H9 (cell line): ENCODE measurements around the gene DISC1. TPM values are rescaled to one million over a fixed set of nuclear protein-coding genes. Genes with fewer than 3 reads are reported as not detected.
A peak's percentile ranks its signal among the peaks of the same experiment; 100 is the strongest.

Experiments
- DNase-seq: peaks from one replicate; pipeline ENCODE4 v3.0.0-alpha.2; 2017
- H2AFZ ChIP-seq: one replicate; pipeline ENCODE4 v1.6.1; 2013; ENCODE audit warnings: mild to moderate bottlenecking, low read length, control low read depth, moderate library complexity
- H2AK5ac ChIP-seq: 2 replicates; pipeline ENCODE4 v1.6.1; 2013; ENCODE audit warnings: low read length, control low read depth, mixed read lengths; ENCODE audit not compliant: insufficient read length
- H2BK120ac ChIP-seq: one replicate; pipeline ENCODE4 v1.6.1; 2013; ENCODE audit warnings: low read depth, mild to moderate bottlenecking, low read length, control low read depth, inconsistent platforms; ENCODE audit not compliant: poor library complexity, severe bottlenecking
- H2BK12ac ChIP-seq: 2 replicates; pipeline ENCODE4 v1.6.1; 2013; ENCODE audit warnings: low read length, control low read depth, mixed read lengths, low read depth; ENCODE audit not compliant: insufficient read length
- H2BK15ac ChIP-seq: 2 replicates; pipeline ENCODE4 v1.6.1; 2013; ENCODE audit warnings: low read depth, low read length, control low read depth
- H2BK20ac ChIP-seq: one replicate; pipeline ENCODE4 v1.6.1; 2013; ENCODE audit warnings: low read depth, mild to moderate bottlenecking, low read length, control low read depth, inconsistent platforms; ENCODE audit not compliant: poor library complexity, severe bottlenecking
- H2BK5ac ChIP-seq: 2 replicates; pipeline ENCODE4 v1.6.1; 2013; ENCODE audit warnings: low read length, control low read depth, mixed read lengths; ENCODE audit not compliant: insufficient read length
- H3K14ac ChIP-seq: 2 replicates; pipeline ENCODE4 v1.6.1; 2013; ENCODE audit warnings: low read length, control low read depth; ENCODE audit not compliant: insufficient read depth
- H3K18ac ChIP-seq: 2 replicates; pipeline ENCODE4 v1.6.1; 2013; ENCODE audit warnings: low read depth, mild to moderate bottlenecking, mixed read lengths, low read length, control low read depth; ENCODE audit not compliant: insufficient read length
- H3K23ac ChIP-seq: 2 replicates; pipeline ENCODE4 v1.6.1; 2013; ENCODE audit warnings: low read length, control low read depth, mixed read lengths, low read depth; ENCODE audit not compliant: insufficient read length
- H3K23me2 ChIP-seq: 2 replicates; pipeline ENCODE4 v1.6.1; 2013; ENCODE audit warnings: low read depth, mild to moderate bottlenecking, mixed read lengths, low read length, control low read depth; ENCODE audit not compliant: insufficient read length, poor library complexity, severe bottlenecking
- H3K27ac ChIP-seq: 2 replicates; pipeline ENCODE4 v1.5.1; 2013; ENCODE audit warnings: low read length, control low read depth, mixed read lengths, low read depth; ENCODE audit not compliant: insufficient read length
- H3K27me3 ChIP-seq: 2 replicates; pipeline ENCODE4 v1.6.1; 2013; ENCODE audit warnings: low read length, control low read depth, inconsistent platforms; ENCODE audit not compliant: insufficient read depth
- H3K4ac ChIP-seq: 2 replicates; pipeline ENCODE4 v1.6.1; 2013; ENCODE audit warnings: low read depth, mild to moderate bottlenecking, control low read depth, inconsistent platforms, low read length, moderate library complexity
- H3K4me1 ChIP-seq: 2 replicates; pipeline ENCODE4 v1.6.1; 2013; ENCODE audit warnings: low read length, control low read depth, inconsistent platforms; ENCODE audit not compliant: insufficient read depth
- H3K4me2 ChIP-seq: 2 replicates; pipeline ENCODE4 v1.6.1; 2013; ENCODE audit warnings: low read length, control low read depth, mixed read lengths; ENCODE audit not compliant: insufficient read length, insufficient read depth
- H3K56ac ChIP-seq: 2 replicates; pipeline ENCODE4 v1.6.1; 2013; ENCODE audit warnings: low read depth, mild to moderate bottlenecking, mixed read lengths, low read length, control low read depth; ENCODE audit not compliant: insufficient read length
- H3K79me1 ChIP-seq: 2 replicates; pipeline ENCODE4 v1.6.1; 2013; ENCODE audit warnings: low read depth, mild to moderate bottlenecking, moderate library complexity, low read length, control low read depth, inconsistent platforms; ENCODE audit not compliant: insufficient read depth, poor library complexity, severe bottlenecking
- H3K79me2 ChIP-seq: 2 replicates; pipeline ENCODE4 v1.6.1; 2013; ENCODE audit warnings: low read length, control low read depth, inconsistent platforms; ENCODE audit not compliant: insufficient read depth
- H3K9ac ChIP-seq: 2 replicates; pipeline ENCODE4 v1.6.1; 2013; ENCODE audit warnings: low read length, control low read depth, mixed read lengths; ENCODE audit not compliant: insufficient read length; ENCODE audit errors: extremely low read depth
- H3K9me3 ChIP-seq: one replicate; pipeline ENCODE4 v1.6.1; 2013; ENCODE audit warnings: low read depth, low read length, inconsistent platforms; ENCODE audit not compliant: control insufficient read depth
- H3T11ph ChIP-seq: one replicate; pipeline ENCODE4 v1.6.1; 2013; ENCODE audit warnings: mild to moderate bottlenecking, low read length, control low read depth, inconsistent platforms
- H4K20me1 ChIP-seq: one replicate; pipeline ENCODE4 v1.6.1; 2013; ENCODE audit not compliant: control insufficient read depth, insufficient read length, insufficient read depth
- H4K5ac ChIP-seq: 2 replicates; pipeline ENCODE4 v1.6.1; 2013; ENCODE audit warnings: low read depth, mild to moderate bottlenecking, mixed read lengths, low read length, control low read depth; ENCODE audit not compliant: insufficient read length
- H4K8ac ChIP-seq: replicated peaks from 2 replicates; pipeline ENCODE4 v1.6.1; 2013; ENCODE audit warnings: low read length, control low read depth, mixed read lengths, low read depth; ENCODE audit not compliant: insufficient read length
- H4K91ac ChIP-seq: 2 replicates; pipeline ENCODE4 v1.6.1; 2013; ENCODE audit warnings: low read depth, mild to moderate bottlenecking, moderate library complexity, mixed read lengths, low read length, control low read depth; ENCODE audit not compliant: insufficient read length
- H3K27ac Mint-ChIP-seq, 3 experiments: 2 replicates in 2 of 3; 3 replicates in 1 of 3; pipeline ENCODE4 v1.8.0; 2020 to 2021; ENCODE audit warnings: mixed read lengths in 3 of 3, mild to moderate bottlenecking in 1 of 3, moderate library complexity in 1 of 3
- H3K27me3 Mint-ChIP-seq: 2 replicates; pipeline ENCODE4 v1.8.0; 2021; ENCODE audit warnings: low read depth, mild to moderate bottlenecking, moderate library complexity, mixed read lengths
- H3K36me3 Mint-ChIP-seq, 3 experiments: 2 replicates in 2 of 3; 3 replicates in 1 of 3; pipeline ENCODE4 v1.8.0; 2020 to 2021; ENCODE audit warnings: low read depth in 3 of 3, mixed read lengths in 3 of 3; ENCODE audit not compliant: insufficient read depth in 1 of 3
- H3K4me1 Mint-ChIP-seq, 2 experiments: 2 replicates each; pipeline ENCODE4 v1.8.0; 2020; ENCODE audit warnings: mixed read lengths in 2 of 2
- H3K4me3 Mint-ChIP-seq, 2 experiments: 2 replicates in 1 of 2; 3 replicates in 1 of 2; pipeline ENCODE4 v1.8.0; 2020 to 2021; ENCODE audit warnings: mild to moderate bottlenecking in 2 of 2, mixed read lengths in 2 of 2, moderate library complexity in 1 of 2
- H3K9me3 Mint-ChIP-seq, 2 experiments: 2 replicates in 1 of 2; 3 replicates in 1 of 2; pipeline ENCODE4 v1.8.0; 2020; ENCODE audit warnings: mild to moderate bottlenecking in 2 of 2, mixed read lengths in 2 of 2, moderate library complexity in 1 of 2
- CTCF ChIP-seq: fragments of 200-600 bp; sonication (generic); conservative IDR thresholded peaks from 3 replicates; pipeline ENCODE4 v1.8.0; 2021; ENCODE audit warnings: antibody characterized with exemption, mild to moderate bottlenecking
- WGBS: extraction: QIAGEN DNeasy Blood & Tissue Kit; methylation state at CpG from one replicate; pipeline ENCODE4 v1.1.7; 2013; ENCODE audit warnings: missing lambda C conversion rate, low lambda C conversion rate, mixed read lengths; ENCODE audit not compliant: insufficient read length; ENCODE audit errors: extremely low coverage; 5-methylcytosine and 5-hydroxymethylcytosine counted together
- total RNA-seq: library from RNA; stranded (reverse); gene quantifications from 2 replicates; pipeline ENCODE4 v1.2.1, GENCODE V29; 2021

The DISC1 gene
- total RNA-seq, 1 experiment from 2014 or later: 2.5 TPM

- H3K23ac ChIP-seq: no peak overlapping the region
- Mint-ChIP-seq H3K4me3 (no peak overlapping the region), H3K27ac (peak overlapping the region in 1 of 3 experiments; percentile 88; a peak in 1 of 7 replicates), H3K27me3 (peaks cover 2% of the 10 kb centered on the region), H3K4me1 (peaks cover 7 to 12% of the 10 kb centered on the region in 2 experiments), H3K36me3 (peaks cover 0 to 8% (median 5%) of the 10 kb centered on the region in 3 experiments; a peak in 2 of 7 replicates), H3K9me3 (peaks cover 0 to 3% of the 10 kb centered on the region in 2 experiments; a peak in 2 of 5 replicates)
- H2BK5ac ChIP-seq: no peak overlapping the region
- H3K27ac ChIP-seq: no peak overlapping the region
- no peaks in the 10 kb centered on the region for H4K20me1 ChIP-seq
- no peaks in the 10 kb centered on the region for H3K27me3 ChIP-seq
- H3K4me2 ChIP-seq: no peak overlapping the region
- no peak overlapping the region for H2BK20ac ChIP-seq
- no peak overlapping the region for H4K5ac ChIP-seq
- no peak overlapping the region for H3K9ac ChIP-seq
- H3K18ac ChIP-seq: no peak overlapping the region
- no peak overlapping the region for H2AFZ ChIP-seq
- H3T11ph ChIP-seq: no peak overlapping the region
- H3K14ac ChIP-seq: no peak overlapping the region
- no peaks in the 10 kb centered on the region for H3K9me3 ChIP-seq
- H3K56ac ChIP-seq: no peak overlapping the region
- no peaks in the 10 kb centered on the region for H3K79me2 ChIP-seq
- TF ChIP-seq CTCF: no peak
- H2BK120ac ChIP-seq: no peak overlapping the region
- H2AK5ac ChIP-seq: no peak overlapping the region
- no peak overlapping the region for H4K8ac ChIP-seq
- H3K4me1 ChIP-seq: no peaks in the 10 kb centered on the region; the same call in 1 of the 2 replicates
- no peak overlapping the region for H2BK12ac ChIP-seq
- H2BK15ac ChIP-seq: no peak overlapping the region
- DNase-seq: no peak
- no peaks in the 10 kb centered on the region for H3K23me2 ChIP-seq
- no peak overlapping the region for H4K91ac ChIP-seq
- no CpG with 5 or more reads among the region's 9 CpGs for WGBS
- H3K4ac ChIP-seq: no peak overlapping the region
- no peaks in the 10 kb centered on the region for H3K79me1 ChIP-seq
Observed at GRCh38 chr1:231829332-231829731, 202.7 kb downstream of the DISC1 start.
